Trophoblast cell (in vitro differentiated cells and primary cell): Measurements from ENCODE around the gene PCDHGB7.
"Not testable (repeated sequence)": the region's sequence is repeated elsewhere in the genome, so short reads cannot be mapped to it uniquely, and the experiment has no call there.

Experiments used
- DNase-seq, 2 donors: peaks; one replicate each; pipeline ENCODE4 v3.0.0-alpha.2; 2016
- H2AFZ ChIP-seq: 2 replicates; pipeline ENCODE4 v1.6.1; 2013; ENCODE audit warnings: low read length, moderate library complexity, mild to moderate bottlenecking; ENCODE audit not compliant: insufficient read depth, poor library complexity
- H2AK5ac ChIP-seq: 2 replicates; pipeline ENCODE4 v1.6.1; 2013; ENCODE audit warnings: mild to moderate bottlenecking, low read length
- H2BK120ac ChIP-seq: 2 replicates; pipeline ENCODE4 v1.6.1; 2013; ENCODE audit warnings: low read length, mild to moderate bottlenecking, moderate library complexity; ENCODE audit not compliant: insufficient read depth, poor library complexity
- H2BK12ac ChIP-seq: 2 replicates; pipeline ENCODE4 v1.6.1; 2013; ENCODE audit warnings: mild to moderate bottlenecking, low read length, moderate library complexity
- H2BK5ac ChIP-seq: 2 replicates; pipeline ENCODE4 v1.6.1; 2013; ENCODE audit warnings: low read length, low read depth, moderate library complexity, mild to moderate bottlenecking; ENCODE audit not compliant: poor library complexity
- H3K14ac ChIP-seq: 2 replicates; pipeline ENCODE4 v1.6.1; 2013; ENCODE audit warnings: mild to moderate bottlenecking, low read length
- H3K18ac ChIP-seq: 2 replicates; pipeline ENCODE4 v1.6.1; 2013; ENCODE audit warnings: mild to moderate bottlenecking, low read length
- H3K23ac ChIP-seq: 2 replicates; pipeline ENCODE4 v1.6.1; 2013; ENCODE audit warnings: low read length
- H3K27ac ChIP-seq: 2 replicates; pipeline ENCODE4 v1.5.1; 2013; ENCODE audit warnings: low read depth, mild to moderate bottlenecking, inconsistent platforms, low read length, moderate library complexity
- H3K27me3 ChIP-seq: 2 replicates; pipeline ENCODE4 v1.6.1; 2013; ENCODE audit warnings: inconsistent platforms, mild to moderate bottlenecking, low read length, moderate library complexity; ENCODE audit not compliant: insufficient read depth
- H3K36me3 ChIP-seq, 2 experiments: 1 replicate in 1 of 2; 2 replicates in 1 of 2; pipeline ENCODE4 v1.6.1; 2013; ENCODE audit warnings: low read length in 2 of 2, mild to moderate bottlenecking in 2 of 2, moderate library complexity in 1 of 2; ENCODE audit not compliant: insufficient read depth in 2 of 2, control insufficient read depth in 1 of 2
- H3K4ac ChIP-seq: 2 replicates; pipeline ENCODE4 v1.6.1; 2013; ENCODE audit warnings: low read depth, mild to moderate bottlenecking, low read length, moderate library complexity
- H3K4me1 ChIP-seq, 2 experiments: 1 replicate in 1 of 2; 2 replicates in 1 of 2; pipeline ENCODE4 v1.6.1; 2013; ENCODE audit warnings: low read length in 2 of 2, mild to moderate bottlenecking in 2 of 2, moderate library complexity in 1 of 2; ENCODE audit not compliant: insufficient read depth in 2 of 2, control insufficient read depth in 1 of 2
- H3K4me2 ChIP-seq: 2 replicates; pipeline ENCODE4 v1.6.1; 2013; ENCODE audit warnings: inconsistent platforms, mild to moderate bottlenecking, low read length, moderate library complexity
- H3K4me3 ChIP-seq: 2 replicates; pipeline ENCODE4 v1.5.1; 2013; ENCODE audit warnings: mild to moderate bottlenecking, low read depth, low read length, inconsistent platforms
- H3K79me1 ChIP-seq: one replicate; pipeline ENCODE4 v1.6.1; 2013; ENCODE audit warnings: low read length
- H3K79me2 ChIP-seq: 2 replicates; pipeline ENCODE4 v1.6.1; 2013; ENCODE audit warnings: low read length, mild to moderate bottlenecking; ENCODE audit not compliant: control insufficient read depth, insufficient read depth, poor library complexity
- H3K9ac ChIP-seq: 2 replicates; pipeline ENCODE4 v1.6.1; 2013; ENCODE audit warnings: mild to moderate bottlenecking, low read length
- H3K9me3 ChIP-seq: 2 replicates; pipeline ENCODE4 v1.6.1; 2013; ENCODE audit warnings: low read depth, mild to moderate bottlenecking, control low read depth, inconsistent platforms, low read length; ENCODE audit not compliant: insufficient read depth
- H4K12ac ChIP-seq: 2 replicates; pipeline ENCODE4 v1.6.1; 2013; ENCODE audit warnings: low read depth, mild to moderate bottlenecking, low read length, moderate library complexity
- H4K8ac ChIP-seq: 2 replicates; pipeline ENCODE4 v1.6.1; 2013; ENCODE audit warnings: low read depth, mild to moderate bottlenecking, low read length, moderate library complexity
- H4K91ac ChIP-seq: one replicate; pipeline ENCODE4 v1.6.1; 2013; ENCODE audit warnings: low read depth, mild to moderate bottlenecking, low read length, moderate library complexity
- WGBS: extraction: QIAGEN DNeasy Blood & Tissue Kit; methylation state at CpG from one replicate; pipeline ENCODE4 v1.1.7; 2013; ENCODE audit warnings: missing lambda C conversion rate; ENCODE audit not compliant: insufficient read length, insufficient coverage; ENCODE audit errors: extremely low coverage; 5-methylcytosine and 5-hydroxymethylcytosine counted together

The PCDHGB7 gene

DNA sequence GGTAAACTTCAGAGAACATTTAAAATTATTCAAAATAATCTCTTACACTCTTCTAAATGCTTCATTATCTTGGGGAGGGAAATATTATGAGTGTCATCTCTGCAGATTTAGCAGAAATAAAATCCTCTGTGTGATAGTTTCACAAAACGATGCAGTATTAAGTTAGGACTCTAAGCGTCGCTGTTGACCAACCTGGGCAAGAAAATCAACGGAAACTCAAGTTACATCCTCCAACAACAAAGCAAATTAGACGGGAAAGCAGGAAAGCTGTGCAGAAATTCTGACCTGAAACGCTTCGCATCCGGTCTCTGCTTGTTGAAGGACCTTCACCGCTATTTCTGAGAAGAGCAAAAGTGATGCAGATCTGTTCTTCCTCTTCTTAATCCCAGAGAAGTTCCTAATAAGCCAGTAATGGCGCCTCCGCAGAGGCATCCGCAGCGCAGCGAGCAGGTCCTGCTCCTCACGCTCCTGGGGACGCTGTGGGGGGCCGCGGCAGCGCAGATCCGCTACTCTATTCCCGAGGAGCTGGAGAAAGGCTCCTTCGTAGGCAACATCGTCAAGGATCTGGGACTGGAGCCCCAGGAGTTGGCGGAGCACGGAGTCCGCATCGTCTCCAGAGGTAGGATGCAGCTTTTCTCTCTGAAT lies 43.7 kb upstream of the PCDHGB7 start, which contains the start of gene PCDHGA6:
Gene PCDHGA6, plus strand, starts transcription at position 219 of the 645 bp plus-strand sequence. Its CDS starts 193 bp downstream, at position 412.
- H3K27ac ChIP-seq = no peak within 1 kb of the TSS
- H3K27me3 ChIP-seq = no peaks in the 10 kb centered on the region
- H2AFZ ChIP-seq = no peak within 1 kb of the TSS
- H3K9ac ChIP-seq = no peak within 1 kb of the TSS
- H3K18ac ChIP-seq = no peak within 1 kb of the TSS
- no peaks in the 10 kb centered on the region for H3K79me1 ChIP-seq
- no peak within 1 kb of the TSS for H4K91ac ChIP-seq
- no peak within 1 kb of the TSS for H4K12ac ChIP-seq
- no peak within 1 kb of the TSS for H2BK12ac ChIP-seq
- no CpG with 5 or more reads among the region's 27 CpGs for WGBS
- DNase-seq = peak in 1 of 2 donors; percentile 29
- H3K4me2 ChIP-seq = no peak within 1 kb of the TSS
- H2BK5ac ChIP-seq = no peak within 1 kb of the TSS
- peaks cover 36% of the 10 kb centered on the region for H3K9me3 ChIP-seq
- no peaks in the 10 kb centered on the region for H3K79me2 ChIP-seq
- H3K4ac ChIP-seq = no peak within 1 kb of the TSS
- peaks cover 2 to 3% of the 10 kb centered on the region in 2 experiments for H3K36me3 ChIP-seq
- H3K23ac ChIP-seq = no peak within 1 kb of the TSS
- no peak within 1 kb of the TSS for H3K14ac ChIP-seq
- no peak within 1 kb of the TSS for H2AK5ac ChIP-seq
- no peaks in the 10 kb centered on the region for H3K4me1 ChIP-seq
- no peak within 1 kb of the TSS for H4K8ac ChIP-seq
- H3K4me3 ChIP-seq = peak within 1 kb of the TSS; percentile 3
- H2BK120ac ChIP-seq = no peak within 1 kb of the TSS

DNA sequence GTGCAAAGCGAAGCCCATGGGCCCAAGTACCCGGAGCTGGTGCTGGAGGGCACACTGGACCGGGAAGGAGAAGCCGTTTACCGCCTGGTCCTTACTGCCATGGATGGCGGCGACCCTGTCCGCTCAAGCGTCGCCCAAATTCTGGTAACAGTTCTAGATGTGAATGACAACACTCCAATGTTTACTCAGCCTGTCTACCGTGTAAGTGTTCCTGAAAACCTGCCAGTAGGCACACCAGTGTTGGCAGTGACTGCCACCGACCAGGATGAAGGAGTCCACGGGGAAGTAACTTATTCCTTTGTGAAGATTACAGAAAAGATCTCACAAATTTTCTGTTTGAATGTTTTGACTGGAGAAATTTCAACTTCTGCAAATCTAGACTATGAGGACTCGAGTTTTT lies 42.9 kb upstream of the PCDHGB7 start:
- Histone ChIP-seq H3K18ac (no peak overlapping the region), H4K12ac (no peak overlapping the region), H3K4me1 (no peaks in the 10 kb centered on the region), H2AK5ac (no peak overlapping the region), H3K9ac (no peak overlapping the region), H2BK120ac (no peak overlapping the region), H3K27me3 (no peaks in the 10 kb centered on the region), H3K4ac (no peak overlapping the region), H3K27ac (no peak overlapping the region), H3K79me1 (no peaks in the 10 kb centered on the region), H4K8ac (no peak overlapping the region), H3K4me3 (no peak overlapping the region), H4K91ac (no peak overlapping the region), H2BK12ac (no peak overlapping the region), H2AFZ (no peak overlapping the region), H3K9me3 (peaks cover 36% of the 10 kb centered on the region), H3K36me3 (peaks cover 2 to 3% of the 10 kb centered on the region in 2 experiments), H3K14ac (no peak overlapping the region), H3K4me2 (no peak overlapping the region), H3K23ac (no peak overlapping the region), H3K79me2 (no peaks in the 10 kb centered on the region), H2BK5ac (no peak overlapping the region)
- no CpG with 5 or more reads among the region's 14 CpGs for WGBS
- no peak for DNase-seq

DNA sequence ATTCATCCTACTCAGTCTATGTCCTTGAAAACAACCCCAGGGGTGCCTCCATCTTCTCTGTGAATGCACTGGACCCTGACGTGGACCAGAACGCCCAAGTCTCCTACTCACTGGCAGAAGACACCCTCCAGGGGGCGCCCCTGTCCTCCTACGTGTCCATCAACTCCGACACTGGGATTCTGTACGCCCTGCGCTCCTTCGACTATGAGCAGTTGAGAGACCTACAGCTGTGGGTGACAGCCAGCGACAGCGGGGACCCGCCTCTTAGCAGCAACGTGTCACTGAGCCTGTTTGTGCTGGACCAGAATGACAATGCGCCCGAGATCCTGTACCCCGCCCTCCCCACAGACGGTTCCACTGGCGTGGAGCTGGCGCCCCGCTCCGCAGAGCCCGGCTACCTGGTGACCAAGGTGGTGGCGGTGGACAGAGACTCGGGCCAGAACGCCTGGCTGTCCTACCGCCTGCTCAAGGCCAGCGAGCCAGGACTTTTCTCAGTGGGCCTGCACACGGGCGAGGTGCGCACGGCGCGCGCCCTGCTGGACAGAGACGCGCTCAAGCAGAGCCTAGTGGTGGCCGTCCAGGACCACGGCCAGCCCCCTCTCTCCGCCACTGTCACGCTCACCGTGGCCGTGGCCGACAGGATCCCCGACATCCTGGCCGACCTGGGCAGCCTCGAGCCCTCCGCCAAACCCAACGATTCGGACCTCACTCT lies 41.9 kb upstream of the PCDHGB7 start:
- not testable (repeated sequence) for H3K18ac ChIP-seq, H2BK120ac ChIP-seq, H4K91ac ChIP-seq, H3K27me3 ChIP-seq, H2BK12ac ChIP-seq, H3K23ac ChIP-seq, H3K79me2 ChIP-seq, H4K12ac ChIP-seq, H2AK5ac ChIP-seq, H3K27ac ChIP-seq, H3K36me3 ChIP-seq, H2AFZ ChIP-seq, H2BK5ac ChIP-seq, H3K79me1 ChIP-seq, H3K4ac ChIP-seq, H3K14ac ChIP-seq, H3K9ac ChIP-seq, DNase-seq, H3K4me2 ChIP-seq, H3K4me1 ChIP-seq, H3K4me3 ChIP-seq, H4K8ac ChIP-seq
- H3K9me3 ChIP-seq = peaks cover 36% of the 10 kb centered on the region
- WGBS = no CpG with 5 or more reads among the region's 48 CpGs

DNA sequence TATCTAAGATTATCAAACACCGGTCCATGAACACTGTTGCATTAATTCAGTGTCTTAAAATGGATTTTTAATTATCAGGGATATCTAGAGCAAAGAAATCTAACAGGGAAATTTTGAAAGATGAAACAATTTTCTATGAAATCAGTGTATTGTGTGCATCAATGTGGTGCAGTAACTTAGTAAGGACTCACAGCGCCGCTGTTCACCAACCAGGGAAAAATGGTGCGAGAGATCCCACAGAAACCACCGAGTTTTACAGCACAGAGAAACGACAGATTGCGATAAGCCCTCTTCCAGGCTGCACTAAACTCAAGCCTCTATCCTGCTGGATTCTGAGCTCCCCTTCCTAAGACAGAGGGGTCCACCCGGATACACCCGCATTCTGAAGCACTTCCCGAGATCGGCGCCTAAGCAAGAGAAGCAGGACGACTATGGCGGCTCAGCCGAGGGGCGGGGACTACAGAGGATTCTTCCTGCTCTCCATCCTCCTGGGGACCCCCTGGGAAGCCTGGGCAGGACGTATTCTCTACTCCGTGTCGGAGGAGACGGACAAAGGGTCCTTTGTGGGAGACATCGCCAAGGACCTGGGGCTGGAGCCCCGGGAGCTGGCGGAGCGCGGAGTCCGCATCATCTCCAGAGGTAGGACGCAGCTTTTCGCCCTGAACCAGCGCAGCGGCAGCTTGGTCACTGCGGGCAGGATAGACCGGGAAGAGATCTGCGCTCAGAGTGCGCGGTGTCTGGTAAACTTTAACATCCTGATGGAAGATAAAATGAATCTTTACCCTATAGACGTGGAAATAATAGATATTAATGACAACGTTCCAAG lies 34.8 kb upstream of the PCDHGB7 start, which contains the start of gene PCDHGA7:
Gene PCDHGA7, plus strand, starts transcription at position 274 of the 826 bp plus-strand sequence. Its CDS starts 158 bp downstream, at position 432.
- no peak within 1 kb of the TSS for H2AK5ac ChIP-seq
- no peaks in the 10 kb centered on the region for H3K79me2 ChIP-seq
- DNase-seq = peak in 1 of 2 donors; percentile 34
- WGBS = no CpG with 5 or more reads among the region's 37 CpGs
- no peaks in the 10 kb centered on the region for H3K4me1 ChIP-seq
- no peak within 1 kb of the TSS for H2AFZ ChIP-seq
- no peak within 1 kb of the TSS for H2BK12ac ChIP-seq
- H3K4ac ChIP-seq = no peak within 1 kb of the TSS
- H3K27me3 ChIP-seq = no peaks in the 10 kb centered on the region
- no peak within 1 kb of the TSS for H3K18ac ChIP-seq
- no peaks in the 10 kb centered on the region for H3K79me1 ChIP-seq
- no peak within 1 kb of the TSS for H2BK120ac ChIP-seq
- no peak within 1 kb of the TSS for H3K27ac ChIP-seq
- H3K36me3 ChIP-seq = no peaks in the 10 kb centered on the region
- no peak within 1 kb of the TSS for H2BK5ac ChIP-seq
- no peak within 1 kb of the TSS for H3K14ac ChIP-seq
- H3K4me2 ChIP-seq = no peak within 1 kb of the TSS
- no peak within 1 kb of the TSS for H4K91ac ChIP-seq
- no peak within 1 kb of the TSS for H3K4me3 ChIP-seq
- peaks cover 20% of the 10 kb centered on the region for H3K9me3 ChIP-seq
- H3K23ac ChIP-seq = no peak within 1 kb of the TSS
- no peak within 1 kb of the TSS for H3K9ac ChIP-seq
- H4K8ac ChIP-seq = no peak within 1 kb of the TSS
- no peak within 1 kb of the TSS for H4K12ac ChIP-seq
